ENCODE measurements around the gene ADAMTS16.

The ADAMTS16 gene

GRCh38 chr5:5116956-5117355, 23.2 kb upstream of the ADAMTS16 start:
- no peak overlapping the region for H3K4me3 ChIP-seq (ENCODE audit: low read length)
- DNase-seq (ENCODE audit: low read depth), result no peak
- no peak for TF ChIP-seq CTCF (conservative IDR thresholded peaks at IDR 0.05; ENCODE audit: low read length)

- no peak for TF ChIP-seq CTCF (conservative IDR thresholded peaks at IDR 0.05; ENCODE audit: low read length)
- no peak for DNase-seq (ENCODE audit: low read depth)
- no peak overlapping the region for H3K4me3 ChIP-seq (ENCODE audit: low read length)
Measured at GRCh38 chr5:5122776-5123175, 17.4 kb upstream of the ADAMTS16 start.

DNA sequence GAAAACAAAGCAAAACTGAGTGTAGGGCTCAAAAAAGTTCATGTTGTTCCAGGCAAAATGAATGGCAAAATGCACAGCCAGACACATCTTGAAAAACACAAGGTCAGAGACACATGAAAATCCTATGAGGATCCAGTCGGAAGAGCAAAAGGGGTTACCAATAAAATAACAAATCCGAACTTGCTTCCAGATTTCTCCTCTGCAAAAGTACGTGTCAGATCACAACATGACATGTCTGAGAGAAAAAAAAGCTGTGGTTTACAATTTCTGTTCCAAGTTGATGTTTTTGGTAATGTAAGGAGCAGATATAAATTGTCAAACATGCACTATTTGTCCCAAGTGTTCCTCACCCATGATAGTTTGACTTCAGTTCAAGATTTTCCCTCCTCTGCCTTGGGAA, 15.9 kb upstream of the ADAMTS16 start:
- TF ChIP-seq CTCF (conservative IDR thresholded peaks at IDR 0.05; ENCODE audit: low read length), result no peak
- no peak for DNase-seq (ENCODE audit: low read depth)
- H3K4me3 ChIP-seq (ENCODE audit: low read length), result no peak overlapping the region

GRCh38 chr5:5126444-5126843, 13.7 kb upstream of the ADAMTS16 start:
- peak; percentile 45 for DNase-seq (ENCODE audit: low read depth)
- no peak overlapping the region for H3K4me3 ChIP-seq (ENCODE audit: low read length)
- no peak for TF ChIP-seq CTCF (conservative IDR thresholded peaks at IDR 0.05; ENCODE audit: low read length)

DNA sequence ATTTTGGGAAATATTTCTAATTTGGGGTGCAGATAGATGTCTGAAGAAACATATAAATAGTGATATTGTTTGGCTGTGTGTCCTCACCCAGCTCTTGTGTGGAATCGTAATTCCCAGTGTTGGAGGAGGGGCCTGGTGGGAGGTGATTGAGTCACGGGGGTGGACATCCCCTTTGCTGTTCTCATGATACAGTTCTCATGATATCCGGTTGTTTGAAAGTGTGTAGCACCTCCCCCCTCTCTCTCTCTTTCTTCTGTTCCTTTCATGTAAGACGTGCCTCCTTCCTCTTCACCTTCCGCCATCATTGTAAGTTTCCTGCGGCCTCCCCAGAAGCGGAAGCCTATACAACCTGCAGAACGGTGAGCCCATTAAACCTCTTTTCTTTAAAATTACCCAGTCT, 11.4 kb upstream of the ADAMTS16 start:
- no peak for DNase-seq (ENCODE audit: low read depth)
- no peak overlapping the region for H3K4me3 ChIP-seq (ENCODE audit: low read length)
- no peak for TF ChIP-seq CTCF (conservative IDR thresholded peaks at IDR 0.05; ENCODE audit: low read length)

DNA sequence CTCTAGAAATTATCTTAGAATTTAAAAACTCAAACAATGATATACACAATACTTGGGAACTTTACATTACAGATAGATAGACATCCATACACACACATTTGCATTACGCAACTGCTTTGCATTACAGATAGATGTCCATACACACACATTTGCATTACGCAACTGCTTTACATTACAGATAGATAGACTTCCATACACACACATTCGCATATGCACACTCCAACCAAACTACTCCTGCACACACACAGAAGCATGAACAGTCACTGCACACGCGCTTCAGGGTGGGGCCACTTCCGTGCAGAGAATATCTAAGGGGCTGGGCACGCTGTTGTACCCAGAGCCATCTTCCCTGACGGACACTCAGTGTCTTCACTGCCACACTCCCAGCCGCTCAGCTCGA, 7.9 kb upstream of the ADAMTS16 start:
- no peak for TF ChIP-seq CTCF (conservative IDR thresholded peaks at IDR 0.05; ENCODE audit: low read length)
- DNase-seq (ENCODE audit: low read depth), result no peak
- no peak overlapping the region for H3K4me3 ChIP-seq (ENCODE audit: low read length)

GRCh38 chr5:5132693-5133295, 7.3 kb upstream of the ADAMTS16 start:
- DNase-seq (ENCODE audit: low read depth), result no peak
- no peak overlapping the region for H3K4me3 ChIP-seq (ENCODE audit: low read length)

More at GRCh38 chr5:5132693-5133295, 7.3 kb upstream of the ADAMTS16 start:
- no peak for TF ChIP-seq CTCF (conservative IDR thresholded peaks at IDR 0.05; ENCODE audit: low read length)

Data from AG10803 (cell line).